Measurements from ENCODE around the gene RREB1.

Gene RREB1

GRCh38 chr6:7125290-7125689, 17.5 kb downstream of the RREB1 start:
- no peak for DNase-seq

- peak; percentile 80 to 93 (median 86) for DNase-seq
Measured at GRCh38 chr6:7126754-7127153, 19.0 kb downstream of the RREB1 start.

- DNase-seq = no peak
Measured at GRCh38 chr6:7127680-7128079, 19.9 kb downstream of the RREB1 start.

GRCh38 chr6:7129360-7129759, 21.6 kb downstream of the RREB1 start:
- DNase-seq = no peak

- peak; percentile 93 to 97 (median 94) for DNase-seq
Measured at GRCh38 chr6:7129784-7130569, 22.2 kb downstream of the RREB1 start.

GRCh38 chr6:7131390-7131789, 23.6 kb downstream of the RREB1 start:
- DNase-seq = peak in 2 of 4 experiments; percentile 23 to 37

- DNase-seq = no peak
Measured at GRCh38 chr6:7132398-7133035, 24.8 kb downstream of the RREB1 start.

GRCh38 chr6:7134999-7135745, 27.4 kb downstream of the RREB1 start:
- peak in 1 of 4 experiments; percentile 33 for DNase-seq

GRCh38 chr6:7135755-7136154, 28.0 kb downstream of the RREB1 start:
- peak in 2 of 4 experiments; percentile 22 to 39 for DNase-seq

- peak; percentile 52 to 71 (median 60) for DNase-seq
Measured at GRCh38 chr6:7136859-7137334, 29.1 kb downstream of the RREB1 start.

GRCh38 chr6:7137335-7138045, 29.7 kb downstream of the RREB1 start:
- DNase-seq = peak; percentile 71 to 81 (median 80)

GRCh38 chr6:7138046-7138531, 30.3 kb downstream of the RREB1 start:
- no peak for DNase-seq

GRCh38 chr6:7138921-7139358, 31.2 kb downstream of the RREB1 start:
- DNase-seq = no peak

GRCh38 chr6:7139835-7140470, 32.2 kb downstream of the RREB1 start:
- no peak for DNase-seq

GRCh38 chr6:7140631-7141378, 33.0 kb downstream of the RREB1 start:
- DNase-seq = peak; percentile 84 to 94 (median 90)

- no peak for DNase-seq
Measured at GRCh38 chr6:7142228-7142801, 34.6 kb downstream of the RREB1 start.

GRCh38 chr6:7142918-7143475, 35.2 kb downstream of the RREB1 start:
- no peak for DNase-seq

- DNase-seq = no peak
Measured at GRCh38 chr6:7143476-7143974, 35.8 kb downstream of the RREB1 start.

- DNase-seq = peak in 1 of 4 experiments; percentile 37
Measured at GRCh38 chr6:7144872-7145584, 37.3 kb downstream of the RREB1 start.

- no peak for DNase-seq
Measured at GRCh38 chr6:7145585-7145884, 37.8 kb downstream of the RREB1 start.
